Activated CD8-positive, alpha-beta memory T cell treated with anti-CD3 and anti-CD28 coated beads for 1 hour (primary cell): ENCODE measurements around the gene GABRA4.

Experiments used
- DNase-seq, 2 donors: peaks; one replicate each; pipeline ENCODE4 v3.0.0-alpha.2; 2020; ENCODE audit warnings: low read depth in 1 of 2; ENCODE audit errors: extremely low read depth in 1 of 2

Gene GABRA4

DNA sequence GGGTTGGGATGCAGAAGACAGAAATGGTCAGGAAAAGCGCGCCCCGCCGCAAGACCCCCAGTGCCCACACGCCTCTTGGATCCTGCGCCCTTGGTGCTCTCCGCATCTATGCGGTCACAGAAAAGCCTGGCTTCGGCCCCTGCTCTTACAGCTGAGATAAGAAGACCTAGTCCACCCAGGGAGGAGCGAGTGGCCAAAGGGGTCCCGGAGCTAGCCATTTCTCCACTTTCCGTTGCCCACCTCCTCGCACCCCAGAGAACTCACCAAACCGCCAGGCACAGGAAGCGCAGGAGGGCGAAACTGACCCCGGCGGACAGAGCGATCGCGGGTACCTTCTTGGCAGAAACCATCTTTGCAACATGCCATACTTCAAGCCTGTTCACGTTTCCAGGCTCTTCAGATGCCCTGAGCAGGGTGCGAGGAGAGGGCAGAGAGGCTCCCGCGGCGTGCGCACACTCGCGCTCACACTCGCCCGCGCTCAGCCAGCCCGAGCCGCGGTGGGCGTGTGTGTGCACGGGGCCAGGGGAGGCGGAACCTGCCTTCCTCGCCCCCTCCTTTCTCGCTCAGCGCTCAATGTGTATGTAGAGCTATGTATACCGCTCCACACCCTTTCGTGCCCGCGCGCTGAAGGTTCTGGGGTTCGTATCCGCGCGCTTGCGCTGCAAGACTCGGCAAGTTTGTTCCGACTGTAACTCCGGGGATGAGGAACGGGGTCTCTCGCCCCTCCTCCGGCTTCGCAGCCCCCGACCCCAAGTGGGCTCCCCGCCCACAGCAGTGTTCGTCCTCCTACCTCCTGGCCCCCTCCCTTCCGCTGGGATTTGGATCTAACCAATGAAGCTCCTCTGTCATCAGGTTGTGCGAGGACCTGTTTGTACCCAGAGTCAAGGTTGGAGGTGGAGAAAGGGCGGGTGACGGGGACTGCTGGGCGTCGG, at the start of gene GABRA4:
Gene GABRA4 (minus strand): TSS at position 507 of the 932 bp plus-strand sequence. CDS start 157 bp downstream, at position 350.
- DNase-seq, result no peak

DNA sequence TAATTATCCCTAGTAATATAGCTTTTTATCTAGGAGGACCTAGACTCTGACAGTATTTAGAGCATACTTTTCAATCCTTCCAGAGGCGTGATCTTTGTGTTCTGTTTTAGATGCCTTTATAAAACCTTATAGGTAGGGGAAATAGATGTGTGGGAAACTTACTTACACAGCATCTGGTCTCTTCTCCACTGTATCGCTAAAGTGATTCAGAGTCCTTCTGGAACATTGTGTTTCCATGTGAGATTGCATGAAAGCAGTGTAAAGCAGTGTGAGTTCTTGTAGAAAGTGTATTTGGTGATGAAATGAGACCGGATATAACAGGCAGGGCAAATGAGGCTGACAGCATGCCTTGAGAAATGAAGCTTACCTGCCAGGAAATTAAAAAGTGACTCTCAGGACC, 47.4 kb upstream of the GABRA4 start:
- DNase-seq, result no peak

GRCh38 chr4:47038263-47038662, 44.9 kb upstream of the GABRA4 start:
- no peak for DNase-seq

- DNase-seq, result no peak
These were observed 39.2 kb upstream of the GABRA4 start for GRCh38 chr4:47032405-47033106.

GRCh38 chr4:47031751-47032404, 38.5 kb upstream of the GABRA4 start:
- DNase-seq, result no peak

DNA sequence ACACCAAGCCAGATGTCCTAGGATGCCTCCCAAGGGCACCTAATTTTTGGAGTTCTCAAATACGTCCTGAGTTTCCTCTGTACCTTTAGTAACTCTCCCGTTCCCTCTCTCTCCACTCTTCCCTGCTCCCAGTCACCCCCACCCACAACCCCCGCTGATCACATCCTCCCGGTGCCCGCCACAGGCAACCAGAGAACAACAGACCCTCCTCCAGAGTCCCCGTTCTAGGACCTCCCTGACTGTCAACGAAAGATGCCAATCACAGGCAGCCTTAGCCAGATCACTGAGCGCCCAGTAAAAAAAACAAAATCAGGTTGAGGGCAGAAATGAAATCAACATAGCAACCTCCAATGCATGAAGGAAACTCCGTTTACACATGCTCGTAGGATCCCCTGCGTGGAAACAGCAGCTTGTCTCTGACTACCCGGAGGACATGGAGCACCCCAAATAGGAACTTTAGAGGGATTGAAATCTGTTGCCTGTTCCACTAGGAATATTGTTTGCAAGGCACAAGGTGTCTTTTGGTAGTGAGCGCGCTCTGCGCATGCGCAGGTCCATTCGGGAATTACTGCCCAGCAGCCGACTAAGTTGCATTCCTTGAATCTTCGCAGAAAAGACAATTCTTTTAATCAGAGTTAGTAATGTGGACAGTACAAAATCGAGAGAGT, 37.8 kb upstream of the GABRA4 start, which contains the start of gene GABRB1:
Gene GABRB1 (plus strand): TSS at position 557 of the 668 bp plus-strand sequence.
- no peak for DNase-seq

DNA sequence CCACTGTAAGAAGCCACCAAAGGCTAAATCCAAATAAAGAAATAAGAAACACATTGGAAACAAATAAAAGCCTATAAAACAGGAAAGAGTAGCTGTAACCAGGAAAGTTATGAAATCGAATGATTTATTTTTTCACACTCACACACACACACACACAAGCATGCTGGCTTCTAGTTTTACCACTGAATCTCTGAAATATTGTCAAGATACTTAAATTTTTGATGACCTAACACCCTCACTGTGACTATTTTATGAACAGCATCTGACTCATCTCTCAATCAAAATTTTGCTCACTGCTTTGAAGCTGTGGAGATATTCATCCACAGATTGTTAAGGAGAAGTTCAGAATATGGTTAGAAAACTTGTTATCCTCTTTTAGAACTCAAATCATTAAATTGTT, 24.1 kb upstream of the GABRA4 start:
- DNase-seq, result no peak

GRCh38 chr4:47017081-47017480, 23.7 kb upstream of the GABRA4 start:
- DNase-seq, result no peak

DNA sequence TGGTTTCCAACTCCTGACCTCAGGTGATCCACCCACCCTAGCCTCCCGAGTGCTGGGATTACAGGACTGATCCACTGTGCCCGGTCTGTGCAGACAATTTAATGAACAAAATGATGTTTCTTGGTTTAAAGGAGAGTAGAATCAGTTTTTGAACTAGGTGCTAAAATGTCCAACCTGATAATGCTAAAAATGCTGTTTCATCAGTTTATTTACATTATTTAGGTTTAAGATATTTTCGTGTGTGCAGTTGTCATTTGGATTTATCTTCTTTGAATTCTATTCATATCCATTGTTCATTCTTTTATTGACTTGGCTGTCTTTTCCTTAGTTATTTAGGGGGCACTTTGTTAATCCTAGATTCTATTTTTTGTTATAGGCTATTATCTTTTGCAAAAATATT, 20.0 kb upstream of the GABRA4 start:
- no peak for DNase-seq

DNA sequence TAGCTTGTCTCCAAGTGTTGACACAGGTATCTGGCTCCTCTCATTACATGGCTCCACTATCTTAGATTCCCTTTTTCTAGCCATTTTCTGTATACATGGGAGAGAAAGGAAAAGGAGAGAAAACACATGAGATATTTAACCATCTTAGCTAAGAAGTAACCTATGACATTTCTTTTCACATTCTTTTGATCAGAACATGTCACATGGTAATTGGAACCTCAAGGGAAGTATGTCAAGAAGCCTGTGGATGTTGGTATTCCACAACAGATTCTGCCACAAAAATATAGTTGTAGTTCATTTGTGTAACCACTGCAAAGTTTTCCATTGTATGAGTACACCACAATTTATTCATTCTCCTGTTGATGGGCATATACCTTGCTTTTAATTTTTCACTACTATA, 19.3 kb upstream of the GABRA4 start:
- no peak for DNase-seq

- DNase-seq, result no peak
These were observed 17.6 kb upstream of the GABRA4 start for GRCh38 chr4:47010912-47011446.

- no peak for DNase-seq
These were observed 17.0 kb upstream of the GABRA4 start for GRCh38 chr4:47010347-47010911.

GRCh38 chr4:47002580-47002979, 9.2 kb upstream of the GABRA4 start:
- DNase-seq, result no peak

DNA sequence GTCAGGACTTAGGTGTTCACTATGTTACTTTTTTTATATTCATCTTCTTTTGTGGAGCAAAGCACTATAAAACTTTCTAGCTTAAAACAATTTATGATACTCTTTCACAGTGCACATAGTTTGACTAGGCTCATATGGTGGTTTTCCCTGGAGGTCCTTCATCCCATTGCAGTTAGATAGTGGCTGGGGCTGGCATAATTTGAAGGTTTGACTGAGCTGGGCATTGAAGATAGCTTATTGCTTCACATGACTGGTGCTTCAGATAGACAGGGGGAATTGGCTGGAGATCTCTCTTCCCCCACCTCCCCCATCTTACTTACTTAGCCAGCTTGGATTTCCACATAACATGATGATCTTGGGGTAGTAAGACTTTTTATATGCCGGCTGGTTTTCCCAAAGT, 7.0 kb upstream of the GABRA4 start:
- no peak for DNase-seq

GRCh38 chr4:46999566-46999965, 6.2 kb upstream of the GABRA4 start:
- DNase-seq, result no peak

- DNase-seq, result no peak
These were observed 625 bp upstream of the GABRA4 start for GRCh38 chr4:46994007-46994405.

DNA sequence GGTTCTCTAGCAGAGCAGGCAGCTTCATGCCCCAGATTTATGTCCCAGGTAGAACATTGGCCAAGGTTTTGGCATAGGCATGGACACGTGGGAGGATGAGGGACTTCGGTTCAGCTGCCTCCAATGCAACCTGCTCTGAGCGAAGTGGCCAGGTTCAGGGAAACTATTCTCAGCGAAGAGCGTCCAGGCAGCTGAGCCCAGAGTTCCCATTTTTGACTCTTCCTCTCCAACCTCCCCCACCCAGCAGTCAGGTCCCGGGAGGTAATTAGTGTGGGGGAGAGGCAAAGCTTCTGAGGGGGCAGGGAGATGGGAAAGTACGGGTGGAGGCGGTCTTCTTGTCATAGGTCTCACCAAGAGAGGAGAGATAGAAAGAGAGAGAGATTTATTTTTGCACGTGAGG, 1.0 kb downstream of the GABRA4 start:
- no peak for DNase-seq

DNA sequence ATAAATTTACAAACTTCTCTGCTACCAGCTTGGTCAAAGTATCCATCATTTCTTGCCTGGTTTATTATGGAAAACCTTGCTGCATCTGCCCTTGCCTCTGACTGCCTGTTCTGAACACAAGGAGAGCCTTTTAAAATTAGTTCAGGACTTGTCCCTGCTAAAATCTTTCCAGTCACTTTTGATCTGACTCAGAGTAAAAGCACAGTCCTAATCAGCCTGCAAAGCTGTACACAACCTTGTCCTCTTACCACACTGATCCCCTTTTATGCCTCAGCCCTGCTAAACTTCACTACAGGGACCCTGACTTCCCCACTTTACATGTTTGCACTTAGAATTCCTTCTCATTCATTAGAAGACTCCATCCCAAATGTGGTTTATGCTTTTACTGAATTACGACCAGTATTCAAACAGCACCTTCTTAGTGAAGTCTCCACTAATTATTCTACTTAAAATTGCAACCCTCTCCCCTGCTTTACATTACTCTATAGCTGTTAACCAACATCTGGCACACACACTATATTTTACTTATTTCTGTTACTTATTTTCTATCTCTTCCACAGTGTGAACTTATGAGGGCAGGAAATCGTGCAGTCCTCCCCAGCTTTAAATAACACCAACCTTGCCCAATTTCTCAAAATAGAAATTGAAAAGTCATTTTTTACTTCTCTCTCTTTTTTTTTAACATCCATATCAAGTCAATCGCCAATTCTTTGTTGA, 6.3 kb downstream of the GABRA4 start:
- DNase-seq, result no peak

GRCh38 chr4:46984781-46985180, 8.6 kb downstream of the GABRA4 start:
- no peak for DNase-seq

GRCh38 chr4:46980851-46981250, 12.5 kb downstream of the GABRA4 start:
- DNase-seq, result no peak
